Cerebellar cortex (tissue), 1 donor: Measurements from ENCODE around the gene TTLL5.

Experiments
- DNase-seq: peaks from one replicate; pipeline ENCODE4 v3.0.0-alpha.2; 2015; ENCODE audit warnings: low spot score

The TTLL5 gene

DNA sequence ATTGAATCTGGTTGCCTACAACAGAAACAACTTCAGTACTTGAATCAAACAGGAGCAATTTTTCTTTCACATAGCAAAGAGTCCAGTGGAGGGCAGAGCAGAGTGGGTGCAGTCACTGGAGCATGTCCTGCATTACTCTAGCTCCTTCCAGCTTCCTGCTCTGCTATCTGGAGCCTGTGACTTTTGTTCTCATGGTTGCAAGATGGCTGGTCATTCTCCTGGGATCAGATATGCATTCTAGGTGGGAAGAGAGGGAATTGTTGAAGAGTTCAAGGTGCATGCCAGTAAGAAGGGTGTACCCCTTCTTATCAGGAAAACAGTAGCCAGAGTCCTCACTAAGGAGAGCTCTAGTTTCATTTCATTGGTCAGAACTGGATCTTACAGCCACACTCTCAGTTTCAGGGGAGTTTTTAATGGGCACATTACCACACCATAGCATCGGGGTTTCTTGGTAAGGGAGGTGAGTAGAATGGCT lies 332.6 kb downstream of the TTLL5 start:
- DNase-seq = no peak

- DNase-seq = no peak
Observed at GRCh38 chr14:75995372-75996041, 334.5 kb downstream of the TTLL5 start.

DNA sequence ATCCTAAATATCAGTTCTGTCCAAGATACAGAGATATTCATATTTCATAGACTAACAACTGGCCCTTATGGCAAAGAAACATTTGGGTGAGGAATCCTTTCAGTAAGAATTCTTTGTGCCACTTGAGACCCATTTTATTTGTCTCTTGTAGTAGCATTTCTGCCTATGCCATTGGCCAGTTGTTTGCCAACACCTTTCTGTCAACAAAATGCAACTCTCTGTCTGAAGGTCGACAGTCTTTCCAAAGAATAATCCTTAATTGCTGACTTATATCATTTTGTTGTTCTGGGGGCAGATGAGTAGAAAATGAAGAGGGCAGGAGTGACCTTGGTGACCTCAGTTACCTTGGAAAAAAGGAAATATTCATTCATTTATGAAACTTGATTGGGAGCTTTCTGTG lies 335.4 kb downstream of the TTLL5 start:
- no peak for DNase-seq

- no peak for DNase-seq
Observed at GRCh38 chr14:75999511-76000190, 338.6 kb downstream of the TTLL5 start.

- no peak for DNase-seq
Observed at GRCh38 chr14:76002383-76002782, 341.3 kb downstream of the TTLL5 start.
